ENCODE results near the gene CDC42BPB.

CDC42BPB gene

DNA sequence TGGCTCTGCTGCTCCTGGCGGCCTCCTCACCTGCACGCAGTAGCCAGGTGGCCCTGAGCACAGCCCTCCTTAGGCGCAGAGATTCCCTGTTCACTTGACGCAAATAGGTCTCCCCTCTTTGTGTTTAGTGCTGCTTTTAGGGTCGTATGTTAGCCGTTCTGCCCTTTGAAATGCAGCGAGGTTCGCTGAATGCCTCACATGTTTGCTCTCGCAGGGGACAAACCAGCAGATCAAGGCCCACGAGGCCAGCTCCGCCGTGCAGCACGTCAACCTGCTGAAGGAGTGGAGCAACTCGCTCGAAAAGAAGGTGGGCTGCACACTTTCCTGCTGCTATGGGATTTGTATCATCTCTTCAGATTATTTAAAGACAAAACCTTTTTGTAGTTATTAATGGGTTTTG, 166.2 kb downstream of the CDC42BPB start:
- DNase-seq, result no peak

DNA sequence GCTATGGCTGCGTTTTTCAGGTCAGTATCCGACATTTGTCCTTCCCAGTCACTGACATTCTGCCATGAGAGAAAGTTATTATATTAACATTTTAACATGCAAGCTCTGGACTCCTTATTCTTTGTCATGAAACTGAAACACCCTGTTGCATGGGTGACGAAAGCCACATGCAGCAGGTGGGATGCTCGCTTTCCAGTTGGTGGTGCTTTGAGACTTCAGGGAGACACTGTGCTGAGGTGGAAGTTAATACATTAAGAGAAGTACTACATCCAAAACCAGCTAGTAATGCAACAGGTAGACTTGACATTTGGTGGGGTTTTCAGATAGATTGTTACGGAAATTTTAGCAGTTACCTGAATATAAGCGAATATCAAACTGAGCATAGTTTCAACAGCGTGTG, 167.7 kb downstream of the CDC42BPB start:
- DNase-seq, result no peak

DNA sequence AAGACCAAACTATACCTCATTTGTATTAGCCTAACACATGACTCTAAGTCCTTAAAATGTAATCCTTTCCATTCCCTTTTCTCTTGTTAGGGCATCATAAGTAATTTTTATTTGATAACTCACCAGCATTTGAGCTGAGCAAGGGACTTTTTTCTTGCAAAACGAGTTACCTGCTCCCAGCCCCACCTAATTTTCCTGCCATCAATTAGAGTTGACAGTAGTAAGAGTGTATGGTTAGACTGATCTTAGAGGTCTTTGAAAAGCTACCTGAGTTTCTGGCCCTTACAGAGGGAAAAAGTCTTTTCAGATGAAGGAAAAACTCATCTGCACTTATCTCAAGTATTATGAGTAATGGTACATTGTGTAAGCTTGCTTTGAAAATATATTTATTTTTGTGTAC, 168.6 kb downstream of the CDC42BPB start:
- DNase-seq, result no peak

DNA sequence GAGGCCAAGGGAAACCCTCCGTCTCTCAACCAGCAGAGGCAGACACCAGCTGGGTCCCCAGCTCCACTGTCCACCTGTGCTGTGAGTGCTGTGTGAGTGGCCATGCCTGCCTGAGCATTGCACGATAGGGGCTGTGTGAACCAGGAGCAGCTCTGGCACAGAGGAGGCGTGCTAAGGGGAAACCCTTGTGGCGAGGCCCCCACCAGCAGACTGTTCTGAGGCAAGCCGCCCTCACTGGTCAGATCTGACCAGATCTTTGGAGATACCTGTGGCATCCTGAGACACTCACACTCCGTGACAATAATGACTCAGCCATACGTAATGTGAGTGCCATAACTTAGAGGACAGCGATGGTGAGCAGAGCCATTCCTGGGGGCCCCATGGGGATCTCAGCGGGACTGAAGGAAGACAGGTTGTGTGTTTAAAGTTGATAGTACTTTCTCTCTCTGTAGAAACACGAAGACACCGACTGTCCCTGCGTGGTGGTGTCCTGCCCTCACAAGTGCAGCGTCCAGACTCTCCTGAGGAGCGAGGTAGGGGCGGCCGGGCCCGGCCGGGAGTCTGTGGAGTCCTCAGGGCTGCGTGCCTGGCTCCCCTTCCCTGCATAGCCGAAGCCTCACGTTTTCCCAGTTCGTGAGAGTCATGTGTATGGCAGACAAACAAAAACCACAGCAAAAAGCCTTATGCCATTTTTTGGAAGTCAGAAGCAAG, 171.5 kb downstream of the CDC42BPB start:
- DNase-seq, result no peak

DNA sequence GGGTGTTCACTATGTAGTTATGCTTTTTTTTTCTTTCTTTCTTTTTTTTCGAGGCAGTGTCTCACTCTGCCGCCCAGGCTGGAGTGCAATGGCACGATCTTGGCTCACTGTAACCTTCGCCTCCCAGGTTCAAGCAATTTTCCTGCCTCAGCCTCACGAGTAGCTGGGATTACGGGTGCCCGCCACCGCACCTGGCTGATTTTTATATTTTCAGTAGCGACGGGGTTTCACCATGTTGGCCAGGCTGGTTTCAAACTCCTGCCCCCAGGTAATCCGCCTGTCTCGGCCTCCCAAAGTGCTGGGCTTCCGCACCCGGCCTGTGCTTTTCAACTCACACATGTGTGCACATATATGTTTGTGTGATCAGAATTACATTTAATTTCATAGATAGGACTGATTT, 173.8 kb downstream of the CDC42BPB start:
- no peak for DNase-seq

DNA sequence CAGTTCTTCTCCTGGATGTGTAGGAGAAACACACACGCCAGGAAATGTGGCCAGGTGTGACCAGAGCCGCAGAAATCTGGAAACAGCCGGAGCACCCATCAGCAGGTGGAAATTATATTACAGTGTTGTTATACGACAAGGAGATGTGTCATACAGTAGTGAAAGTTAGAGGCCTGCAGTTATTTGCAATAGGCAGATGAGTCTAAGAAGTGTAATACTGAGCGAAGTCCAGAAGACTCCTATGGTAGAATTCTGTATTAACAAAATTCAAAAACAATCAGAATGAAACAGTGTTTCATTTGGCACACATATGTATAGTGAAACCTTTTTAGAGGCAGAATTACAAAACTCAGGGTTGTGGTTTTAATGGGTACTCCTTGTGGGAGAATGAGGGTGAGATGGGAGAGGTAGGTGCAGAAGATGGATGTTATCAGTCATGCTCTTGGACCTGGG, 174.2 kb downstream of the CDC42BPB start:
- DNase-seq, result no peak
